T-helper 1 cell treated with Interleukin-12 subunit alpha and Interleukin-12 subunit beta and Interleukin-4 antibody, amounts not matched to agents 30 μg/mL and 1 μg/mL, for 36 hours (primary cell): ENCODE data around the gene CTSC.
"Not testable (repeated sequence)": the region's sequence is repeated elsewhere in the genome, so short reads cannot be mapped to it uniquely, and the experiment has no call there.

Experiments
- H3K27ac Mint-ChIP-seq: one replicate; pipeline ENCODE4 v1.8.0; 2021; ENCODE audit warnings: mild to moderate bottlenecking, mixed read lengths
- H3K27me3 Mint-ChIP-seq: one replicate; pipeline ENCODE4 v1.8.0; 2021; ENCODE audit warnings: low read depth, mixed read lengths
- H3K36me3 Mint-ChIP-seq: one replicate; pipeline ENCODE4 v1.8.0; 2021; ENCODE audit warnings: low read depth, mixed read lengths
- H3K4me1 Mint-ChIP-seq: one replicate; pipeline ENCODE4 v1.8.0; 2021; ENCODE audit warnings: low read depth, mixed read lengths
- H3K4me3 Mint-ChIP-seq: one replicate; pipeline ENCODE4 v1.8.0; 2021; ENCODE audit warnings: mild to moderate bottlenecking, moderate library complexity, mixed read lengths
- H3K9me3 Mint-ChIP-seq: one replicate; pipeline ENCODE4 v1.8.0; 2021; ENCODE audit warnings: mixed read lengths

Gene CTSC

DNA sequence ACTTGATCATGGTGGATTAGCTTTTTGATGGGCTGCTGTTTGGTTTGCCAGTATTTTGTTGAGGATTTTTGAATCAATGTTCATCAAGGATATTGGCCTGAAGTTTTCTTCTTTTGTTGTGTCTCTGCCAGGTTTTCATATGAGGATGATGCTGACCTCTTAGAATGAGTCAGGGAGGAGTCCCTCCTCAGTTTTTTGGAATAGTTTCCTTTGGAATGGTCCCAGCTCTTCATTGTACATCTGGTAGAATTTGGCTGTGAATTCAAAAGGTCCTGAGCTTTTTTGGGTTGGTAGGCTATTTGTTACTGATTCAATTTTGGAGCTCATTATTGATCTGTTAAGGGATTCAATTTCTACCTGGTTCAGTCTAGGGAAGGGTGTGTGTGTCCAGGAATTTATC lies 78.1 kb downstream of the CTSC start:
- Mint-ChIP-seq H3K27ac (no peak overlapping the region), H3K27me3 (no peaks in the 10 kb centered on the region), H3K36me3 (peaks cover 21% of the 10 kb centered on the region), H3K4me3 (no peak overlapping the region), H3K9me3 (peaks cover 61% of the 10 kb centered on the region), H3K4me1 (no peaks in the 10 kb centered on the region)

DNA sequence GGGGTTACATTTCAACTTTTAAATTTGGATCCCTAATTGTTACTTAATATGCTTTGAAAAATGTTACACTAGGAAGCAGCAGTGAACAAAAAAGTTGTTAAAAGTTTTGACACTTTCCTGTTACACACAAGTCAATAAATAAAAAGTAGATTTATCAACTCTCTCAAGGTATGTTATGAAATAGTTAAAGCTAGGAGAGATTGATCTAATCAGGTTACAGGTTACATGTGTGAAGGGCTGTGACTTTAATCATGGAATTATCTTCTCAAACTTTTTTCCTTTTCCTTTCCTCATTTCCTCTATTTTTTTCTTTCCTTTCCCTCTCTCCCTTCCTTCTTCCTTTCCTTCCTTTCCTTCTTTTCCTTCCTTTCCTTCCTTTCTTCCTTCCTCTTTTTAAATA lies 85.3 kb downstream of the CTSC start:
- H3K9me3 Mint-ChIP-seq = peaks cover 9% of the 10 kb centered on the region
- no peak overlapping the region for H3K27ac Mint-ChIP-seq
- H3K36me3 Mint-ChIP-seq = no peaks in the 10 kb centered on the region
- no peaks in the 10 kb centered on the region for H3K27me3 Mint-ChIP-seq
- H3K4me1 Mint-ChIP-seq = no peaks in the 10 kb centered on the region
- no peak overlapping the region for H3K4me3 Mint-ChIP-seq

DNA sequence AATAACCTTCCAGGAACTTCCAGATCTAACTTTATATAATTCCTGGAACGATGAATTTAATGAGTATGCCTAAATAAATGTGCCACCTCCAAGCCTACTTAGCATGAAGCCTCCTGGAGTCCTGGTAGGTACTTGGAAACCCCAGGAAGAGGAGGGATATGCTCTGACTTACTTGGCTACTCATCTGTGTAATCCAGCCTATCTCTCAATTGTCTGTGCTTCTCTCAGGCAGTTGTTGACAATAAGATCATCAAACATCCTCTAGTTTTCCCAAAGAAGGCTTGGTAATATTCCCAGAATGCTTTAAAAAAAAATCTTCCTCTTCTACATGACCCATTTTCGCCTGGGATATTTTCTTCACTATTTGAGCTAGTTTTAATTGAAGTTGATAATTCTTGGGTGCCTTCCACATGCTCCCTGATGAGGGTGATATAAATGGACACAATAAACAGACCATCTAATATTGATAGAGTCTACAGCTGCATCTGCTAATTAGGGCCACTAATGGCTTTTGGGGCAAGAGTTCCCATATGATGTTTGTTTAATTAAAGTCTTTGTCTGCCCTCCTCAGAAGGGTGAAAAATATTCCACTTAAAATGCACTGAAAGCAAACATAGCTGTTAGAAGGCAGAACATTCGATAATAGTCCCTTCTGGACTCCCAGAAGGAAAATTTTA lies 86.8 kb downstream of the CTSC start:
- H3K27me3 Mint-ChIP-seq = no peaks in the 10 kb centered on the region
- H3K9me3 Mint-ChIP-seq = peaks cover 6% of the 10 kb centered on the region
- no peaks in the 10 kb centered on the region for H3K4me1 Mint-ChIP-seq
- no peak overlapping the region for H3K4me3 Mint-ChIP-seq
- no peaks in the 10 kb centered on the region for H3K36me3 Mint-ChIP-seq
- H3K27ac Mint-ChIP-seq = no peak overlapping the region

DNA sequence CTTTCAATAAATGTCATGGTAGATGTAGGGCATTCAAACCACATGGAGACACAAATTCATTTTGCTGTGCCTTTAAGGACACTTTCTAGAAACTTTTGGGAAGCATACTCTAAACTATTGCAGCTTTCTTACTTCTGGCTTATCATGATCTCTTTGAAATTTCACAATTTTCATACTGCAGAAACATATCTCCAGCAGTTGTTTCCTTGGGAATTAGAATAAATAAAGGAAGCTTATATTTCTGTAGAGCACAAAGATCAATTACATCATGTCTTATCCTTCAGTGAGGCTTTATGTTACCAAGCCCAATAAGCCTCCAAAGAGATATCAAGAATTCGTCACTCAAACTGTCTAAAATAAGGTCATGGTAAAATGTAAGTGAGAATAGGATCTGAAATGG lies 87.8 kb downstream of the CTSC start:
- H3K4me3 Mint-ChIP-seq = no peak overlapping the region
- H3K27me3 Mint-ChIP-seq = no peaks in the 10 kb centered on the region
- H3K36me3 Mint-ChIP-seq = no peaks in the 10 kb centered on the region
- H3K27ac Mint-ChIP-seq = no peak overlapping the region
- no peaks in the 10 kb centered on the region for H3K9me3 Mint-ChIP-seq
- no peaks in the 10 kb centered on the region for H3K4me1 Mint-ChIP-seq

DNA sequence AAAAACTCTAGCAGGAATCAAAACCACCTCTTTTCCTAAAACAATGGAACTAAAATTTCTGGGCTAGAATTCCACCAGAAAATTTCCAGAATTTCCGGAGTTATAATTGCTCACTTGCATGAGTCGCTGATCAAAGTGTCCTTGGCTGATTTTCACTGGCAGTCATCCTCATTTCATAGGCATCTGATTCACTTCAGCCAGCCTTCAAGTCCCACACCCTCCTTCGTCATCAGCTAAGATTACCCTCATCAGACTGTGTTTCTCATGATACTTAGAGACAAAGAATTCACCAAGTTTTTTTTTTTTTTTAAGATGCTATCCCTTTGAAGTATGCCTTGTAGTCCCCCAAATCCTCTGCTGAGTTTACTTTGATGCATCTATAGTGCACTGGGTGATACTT lies 90.8 kb downstream of the CTSC start:
- Mint-ChIP-seq H3K9me3 (peaks cover 11% of the 10 kb centered on the region), H3K27ac (no peak overlapping the region), H3K4me1 (no peaks in the 10 kb centered on the region), H3K36me3 (peaks cover 2% of the 10 kb centered on the region), H3K27me3 (peaks cover 3% of the 10 kb centered on the region), H3K4me3 (no peak overlapping the region)

DNA sequence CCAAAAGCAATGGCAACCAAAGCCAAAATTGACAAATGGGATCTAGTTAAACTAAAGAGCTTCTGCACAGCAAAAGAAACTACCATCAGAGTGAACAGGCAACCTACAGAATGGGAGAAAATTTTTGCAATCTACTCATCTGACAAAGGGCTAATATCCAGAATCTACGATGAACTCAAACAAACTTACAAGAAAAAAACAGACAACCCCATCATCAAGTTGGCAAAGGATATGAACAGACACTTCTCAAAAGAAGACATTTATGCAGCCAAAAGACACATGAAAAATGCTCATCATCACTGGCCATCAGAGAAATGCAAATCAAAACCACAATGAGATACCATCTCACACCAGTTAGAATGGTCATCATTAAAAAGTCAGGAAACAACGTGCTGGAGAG lies 92.0 kb downstream of the CTSC start:
- peaks cover 13% of the 10 kb centered on the region for H3K9me3 Mint-ChIP-seq
- H3K27ac Mint-ChIP-seq, H3K4me1 Mint-ChIP-seq, H3K27me3 Mint-ChIP-seq, H3K36me3 Mint-ChIP-seq, H3K4me3 Mint-ChIP-seq: not testable (repeated sequence)
